ENCODE results near the gene ATP6V1G2. TPM values are rescaled to one million over a fixed set of nuclear protein-coding genes. Genes with fewer than 3 reads are reported as not detected.

The ATP6V1G2 gene
- total RNA-seq, 1 experiment from 2014 or later: 3.1 TPM

DNA sequence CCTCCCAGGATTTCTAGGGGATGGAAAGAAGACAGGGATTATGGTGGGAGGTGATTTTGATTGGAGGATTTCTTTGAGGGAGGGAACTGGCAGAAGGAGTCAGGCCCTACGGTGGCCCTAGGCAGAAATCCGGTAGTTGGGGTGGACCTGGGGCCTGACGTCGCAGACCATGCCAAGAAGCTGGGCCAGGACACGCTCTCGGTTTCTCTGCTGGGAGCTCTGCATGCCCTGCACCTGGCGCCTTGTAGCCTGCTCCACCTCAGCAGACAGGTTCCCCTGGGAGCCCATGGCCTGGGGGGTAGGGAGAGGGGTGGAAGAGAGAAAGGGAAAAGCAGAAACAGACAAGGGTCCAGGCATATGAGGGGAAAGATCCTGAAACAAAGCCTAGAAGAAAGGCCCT, 1.1 kb downstream of the ATP6V1G2 start:
- ChIA-PET POLR2A (ENCODE audit: low non-redundant PET) (no interaction called here), CTCF (interaction anchor here (3.9 kb wide), 1 partner anchor 53 kb away, joined by 31 read pairs; no protein-coding TSS in a partner anchor)
- TF ChIP-seq EZH2 (IDR thresholded peaks at IDR 0.05; ENCODE audit: borderline replicate concordance, low read depth, low read length, poor library complexity, severe bottlenecking): no peak
- TF ChIP-seq, protein P1, sequence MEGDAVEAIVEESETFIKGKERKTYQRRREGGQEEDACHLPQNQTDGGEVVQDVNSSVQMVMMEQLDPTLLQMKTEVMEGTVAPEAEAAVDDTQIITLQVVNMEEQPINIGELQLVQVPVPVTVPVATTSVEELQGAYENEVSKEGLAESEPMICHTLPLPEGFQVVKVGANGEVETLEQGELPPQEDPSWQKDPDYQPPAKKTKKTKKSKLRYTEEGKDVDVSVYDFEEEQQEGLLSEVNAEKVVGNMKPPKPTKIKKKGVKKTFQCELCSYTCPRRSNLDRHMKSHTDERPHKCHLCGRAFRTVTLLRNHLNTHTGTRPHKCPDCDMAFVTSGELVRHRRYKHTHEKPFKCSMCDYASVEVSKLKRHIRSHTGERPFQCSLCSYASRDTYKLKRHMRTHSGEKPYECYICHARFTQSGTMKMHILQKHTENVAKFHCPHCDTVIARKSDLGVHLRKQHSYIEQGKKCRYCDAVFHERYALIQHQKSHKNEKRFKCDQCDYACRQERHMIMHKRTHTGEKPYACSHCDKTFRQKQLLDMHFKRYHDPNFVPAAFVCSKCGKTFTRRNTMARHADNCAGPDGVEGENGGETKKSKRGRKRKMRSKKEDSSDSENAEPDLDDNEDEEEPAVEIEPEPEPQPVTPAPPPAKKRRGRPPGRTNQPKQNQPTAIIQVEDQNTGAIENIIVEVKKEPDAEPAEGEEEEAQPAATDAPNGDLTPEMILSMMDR (conservative IDR thresholded peaks at IDR 0.05; ENCODE audit: low read depth, low read length): no peak
- Histone ChIP-seq H3K36me3 (ENCODE audit: insufficient read depth, low read length, poor library complexity, severe bottlenecking) (peaks cover 7% of the 10 kb centered on the region), H3K27me3 (replicated peaks; ENCODE audit: insufficient read depth, low read depth, low read length, poor library complexity) (no peaks in the 10 kb centered on the region), H3K9me3 (ENCODE audit: low read depth, low read length, poor library complexity, severe bottlenecking) (no peaks in the 10 kb centered on the region), H3K4me3 (ENCODE audit: low read depth, low read length, poor library complexity, severe bottlenecking) (no peak overlapping the region), H3K4me1 (ENCODE audit: insufficient read depth, low read length, poor library complexity, severe bottlenecking) (peaks cover 13% of the 10 kb centered on the region), H3K27ac (ENCODE audit: low read depth, low read length, poor library complexity, severe bottlenecking) (no peak overlapping the region)
- no peak for DNase-seq (ENCODE audit: low spot score)
- intact Hi-C loops (cut with micrococcal nuclease; ENCODE audit: unreplicated experiment): loop anchor here (10.0 kb wide), 3 partner anchors 110 to 350 kb away; partner anchors contain the start of genes APOM, BAG6, CLIC1 and EHMT2
- BruUV-seq (replicated peaks): no TSS peak

GRCh38 chr6:31544676-31545075, 1.7 kb downstream of the ATP6V1G2 start:
- Histone ChIP-seq H3K27ac (ENCODE audit: low read depth, low read length, poor library complexity, severe bottlenecking) (no peak overlapping the region), H3K9me3 (ENCODE audit: low read depth, low read length, poor library complexity, severe bottlenecking) (no peaks in the 10 kb centered on the region), H3K4me3 (ENCODE audit: low read depth, low read length, poor library complexity, severe bottlenecking) (no peak overlapping the region), H3K27me3 (replicated peaks; ENCODE audit: insufficient read depth, low read depth, low read length, poor library complexity) (no peaks in the 10 kb centered on the region), H3K4me1 (ENCODE audit: insufficient read depth, low read length, poor library complexity, severe bottlenecking) (peaks cover 19% of the 10 kb centered on the region), H3K36me3 (ENCODE audit: insufficient read depth, low read length, poor library complexity, severe bottlenecking) (peaks cover 11% of the 10 kb centered on the region)
- ChIA-PET CTCF (interaction anchor here (3.9 kb wide), 1 partner anchor 54 kb away, joined by 31 read pairs; no protein-coding TSS in a partner anchor), POLR2A (ENCODE audit: low non-redundant PET) (no interaction called here)
- DNase-seq (ENCODE audit: low spot score): no peak
- no peak for TF ChIP-seq EZH2 (IDR thresholded peaks at IDR 0.05; ENCODE audit: borderline replicate concordance, low read depth, low read length, poor library complexity, severe bottlenecking)
- TF ChIP-seq, protein P1 (conservative IDR thresholded peaks at IDR 0.05; ENCODE audit: low read depth, low read length): no peak
- BruUV-seq (replicated peaks): no TSS peak
- intact Hi-C loops (cut with micrococcal nuclease; ENCODE audit: unreplicated experiment): loop anchor here (5.0 to 10.0 kb wide), 5 partner anchors 47 to 350 kb away; partner anchors contain the start of genes APOM, BAG6, CLIC1 and EHMT2

DNA sequence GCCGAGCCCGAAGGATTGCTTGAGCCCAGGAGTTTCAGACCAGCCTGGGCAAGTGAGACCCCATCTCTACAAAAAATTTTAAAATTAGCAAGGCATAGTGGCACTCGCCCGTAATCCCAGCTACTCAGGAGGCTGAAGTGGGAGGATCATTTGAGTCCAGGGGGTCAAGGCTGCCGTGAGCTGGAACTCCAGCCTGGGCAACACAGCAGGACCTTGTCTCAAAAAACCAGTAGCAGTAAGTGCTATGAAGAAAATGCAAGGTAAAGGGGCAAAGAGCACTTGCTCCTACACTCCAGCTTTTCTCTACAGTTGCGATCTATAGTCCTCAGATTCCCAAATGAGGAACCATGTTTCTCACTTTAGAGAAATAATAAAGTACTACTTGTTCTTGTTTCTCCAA, 2.8 kb downstream of the ATP6V1G2 start:
- no peak for DNase-seq (ENCODE audit: low spot score)
- TF ChIP-seq, protein P1 (conservative IDR thresholded peaks at IDR 0.05; ENCODE audit: low read depth, low read length): no peak
- no peak for TF ChIP-seq EZH2 (IDR thresholded peaks at IDR 0.05; ENCODE audit: borderline replicate concordance, low read depth, low read length, poor library complexity, severe bottlenecking)
- no peaks in the 10 kb centered on the region for H3K27me3 ChIP-seq (replicated peaks; ENCODE audit: insufficient read depth, low read depth, low read length, poor library complexity)
- no peak overlapping the region for H3K27ac ChIP-seq (ENCODE audit: low read depth, low read length, poor library complexity, severe bottlenecking)
- no peaks in the 10 kb centered on the region for H3K9me3 ChIP-seq (ENCODE audit: low read depth, low read length, poor library complexity, severe bottlenecking)
- BruUV-seq (replicated peaks): no TSS peak
- peaks cover 26% of the 10 kb centered on the region for H3K4me1 ChIP-seq (ENCODE audit: insufficient read depth, low read length, poor library complexity, severe bottlenecking)
- CTCF ChIA-PET: no interaction called here
- no peak overlapping the region for H3K4me3 ChIP-seq (ENCODE audit: low read depth, low read length, poor library complexity, severe bottlenecking)
- H3K36me3 ChIP-seq (ENCODE audit: insufficient read depth, low read length, poor library complexity, severe bottlenecking): peaks cover 21% of the 10 kb centered on the region
- intact Hi-C loops (cut with micrococcal nuclease; ENCODE audit: unreplicated experiment): loop anchor here (5.0 to 10.0 kb wide), 5 partner anchors 46 to 351 kb away; partner anchors contain the start of genes APOM, BAG6, CLIC1 and EHMT2
- POLR2A ChIA-PET (ENCODE audit: low non-redundant PET): no interaction called here

All from A673 (cell line).